Ishikawa (cell line): ENCODE results near the gene ITGB8.

Experiments
- CEBPB ChIP-seq: IDR thresholded peaks from 2 replicates; pipeline ENCODE4 v1.6.1; 2012
- CREB1 ChIP-seq: IDR thresholded peaks from 2 replicates; pipeline ENCODE4 v1.6.1; 2012; ENCODE audit warnings: low read depth
- EGR1 ChIP-seq: IDR thresholded peaks from 2 replicates; pipeline ENCODE4 v1.6.1; 2012
- EP300 ChIP-seq: IDR thresholded peaks from 2 replicates; pipeline ENCODE4 v1.6.1; 2012; ENCODE audit warnings: borderline replicate concordance
- FOXM1 ChIP-seq: IDR thresholded peaks from 2 replicates; pipeline ENCODE4 v1.6.1; 2012; ENCODE audit warnings: low read depth, borderline replicate concordance
- NFIC ChIP-seq: IDR thresholded peaks from 2 replicates; pipeline ENCODE4 v1.6.1; 2012
- RAD21 ChIP-seq: IDR thresholded peaks from 2 replicates; pipeline ENCODE4 v1.6.1; 2012; ENCODE audit warnings: low read depth
- REST ChIP-seq: IDR thresholded peaks from 2 replicates; pipeline ENCODE4 v1.6.1; 2012; ENCODE audit warnings: low read depth, mild to moderate bottlenecking
- TAF1 ChIP-seq: IDR thresholded peaks from 2 replicates; pipeline ENCODE4 v1.6.1; 2012; ENCODE audit warnings: low read depth, mild to moderate bottlenecking
- TCF12 ChIP-seq: IDR thresholded peaks from 2 replicates; pipeline ENCODE4 v1.6.1; 2012; ENCODE audit warnings: low read depth
- TEAD4 ChIP-seq: IDR thresholded peaks from 2 replicates; pipeline ENCODE4 v1.6.1; 2012
- YY1 ChIP-seq: IDR thresholded peaks from 2 replicates; pipeline ENCODE4 v1.6.1; 2012; ENCODE audit warnings: low read depth
- ZBTB7A ChIP-seq: IDR thresholded peaks from 2 replicates; pipeline ENCODE4 v1.6.1; 2012; ENCODE audit warnings: low read depth
- TF ChIP-seq, protein P1 (sequence below): IDR thresholded peaks from 2 replicates; pipeline ENCODE4 v1.6.1; 2012
- TF ChIP-seq, protein P2 (sequence below): IDR thresholded peaks from 2 replicates; pipeline ENCODE4 v1.6.1; 2012

Gene ITGB8

GRCh38 chr7:20417260-20417659, 86.6 kb downstream of the ITGB8 start:
- no peak for TF ChIP-seq CEBPB
- TF ChIP-seq FOXM1 = no peak
- no peak for TF ChIP-seq TAF1
- no peak for TF ChIP-seq EGR1
- no peak for TF ChIP-seq TEAD4
- TF ChIP-seq CREB1 = no peak
- no peak for TF ChIP-seq NFIC
- TF ChIP-seq ZBTB7A = no peak
- TF ChIP-seq, protein P1, sequence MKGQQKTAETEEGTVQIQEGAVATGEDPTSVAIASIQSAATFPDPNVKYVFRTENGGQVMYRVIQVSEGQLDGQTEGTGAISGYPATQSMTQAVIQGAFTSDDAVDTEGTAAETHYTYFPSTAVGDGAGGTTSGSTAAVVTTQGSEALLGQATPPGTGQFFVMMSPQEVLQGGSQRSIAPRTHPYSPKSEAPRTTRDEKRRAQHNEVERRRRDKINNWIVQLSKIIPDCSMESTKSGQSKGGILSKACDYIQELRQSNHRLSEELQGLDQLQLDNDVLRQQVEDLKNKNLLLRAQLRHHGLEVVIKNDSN = no peak
- TF ChIP-seq EP300 = no peak
- no peak for TF ChIP-seq TCF12
- TF ChIP-seq RAD21 = no peak

DNA sequence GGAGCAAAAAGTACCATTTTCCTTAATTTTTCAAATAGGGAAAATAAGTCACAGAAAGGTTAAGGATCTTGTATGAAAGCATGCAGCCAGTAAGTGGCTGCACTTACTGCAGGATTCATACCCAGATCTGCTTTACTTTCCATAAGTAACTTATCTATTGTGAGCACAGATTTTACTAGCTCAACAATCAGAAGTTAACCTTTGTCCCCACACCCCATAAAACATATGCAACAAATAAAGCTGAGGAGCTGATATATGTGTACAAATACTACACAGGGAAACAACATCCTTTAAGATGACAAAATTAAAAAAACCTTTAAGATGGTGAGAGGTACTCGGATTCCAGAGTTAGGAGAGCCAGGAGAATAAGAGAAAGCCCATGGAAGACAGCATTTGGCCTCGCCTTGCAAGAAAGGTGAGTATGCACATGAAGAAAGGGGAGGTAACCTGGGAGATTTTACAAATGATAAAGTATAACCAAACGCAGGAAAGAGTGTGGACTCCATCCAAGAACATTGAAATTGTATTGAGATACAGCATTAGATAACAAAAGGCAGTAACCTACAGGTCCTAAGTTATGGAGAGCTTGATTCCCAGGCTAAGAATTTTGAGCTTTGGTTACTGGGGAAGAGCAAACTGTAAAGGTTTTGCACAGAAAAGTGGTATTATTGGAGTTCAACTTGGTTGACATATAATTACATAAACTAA, 87.1 kb downstream of the ITGB8 start:
- TF ChIP-seq EP300 (no peak), TCF12 (no peak), ZBTB7A (no peak), TAF1 (no peak), TEAD4 (no peak), REST (no peak), RAD21 (no peak), EGR1 (no peak), YY1 (no peak), CREB1 (no peak), CEBPB (no peak), FOXM1 (no peak), NFIC (no peak)
- TF ChIP-seq, protein P1 = no peak
- TF ChIP-seq, protein P2, sequence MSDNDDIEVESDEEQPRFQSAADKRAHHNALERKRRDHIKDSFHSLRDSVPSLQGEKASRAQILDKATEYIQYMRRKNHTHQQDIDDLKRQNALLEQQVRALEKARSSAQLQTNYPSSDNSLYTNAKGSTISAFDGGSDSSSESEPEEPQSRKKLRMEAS = no peak

DNA sequence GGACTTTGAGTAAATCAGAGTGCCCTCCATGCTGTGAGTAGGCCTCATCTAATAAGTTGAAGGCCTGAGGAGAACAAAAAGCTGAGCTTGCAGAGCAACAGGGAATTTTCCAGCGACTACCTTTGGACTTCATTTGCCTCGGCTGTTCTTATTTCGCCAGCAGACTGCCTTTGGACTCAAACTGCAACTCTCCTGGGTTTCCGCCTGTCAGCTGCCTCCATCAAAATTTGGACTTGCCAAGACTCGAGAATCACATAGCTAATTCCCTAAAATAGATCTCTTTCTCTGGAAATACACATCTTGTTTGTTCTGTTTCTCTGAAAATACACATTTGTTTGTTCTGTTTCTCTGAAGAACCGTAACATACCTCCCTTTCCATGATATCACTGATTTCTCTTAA, 93.8 kb downstream of the ITGB8 start:
- no peak for TF ChIP-seq REST
- TF ChIP-seq NFIC = no peak
- TF ChIP-seq TEAD4 = no peak
- TF ChIP-seq RAD21 = no peak
- TF ChIP-seq YY1 = no peak
- no peak for TF ChIP-seq EP300
- TF ChIP-seq CREB1 = no peak

- no peak for TF ChIP-seq YY1
- TF ChIP-seq RAD21 = no peak
- TF ChIP-seq TEAD4 = no peak
- TF ChIP-seq REST = no peak
- no peak for TF ChIP-seq CEBPB
- no peak for TF ChIP-seq CREB1
- TF ChIP-seq EP300 = no peak
- no peak for TF ChIP-seq TCF12
These were observed 100.0 kb downstream of the ITGB8 start for GRCh38 chr7:20430664-20431063.

DNA sequence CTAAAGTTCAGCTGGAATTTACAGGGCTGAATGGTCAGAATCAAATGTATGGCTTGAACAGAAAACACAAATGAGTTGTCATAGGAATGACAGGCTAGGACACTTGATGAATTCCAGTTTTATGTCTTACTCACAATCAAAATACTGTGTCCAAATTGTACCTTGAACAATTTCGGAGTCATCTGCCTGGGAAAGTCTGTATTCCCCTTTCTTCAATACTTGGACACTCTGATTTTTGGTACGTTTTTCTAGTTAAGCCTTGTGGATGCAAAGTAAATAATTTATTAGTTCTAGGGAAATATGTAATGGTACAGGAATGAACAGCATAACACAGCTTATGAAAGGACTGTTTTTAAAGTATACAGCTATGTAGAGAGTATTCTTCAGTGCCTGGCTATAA, 100.4 kb downstream of the ITGB8 start:
- no peak for TF ChIP-seq NFIC
- TF ChIP-seq REST = no peak
- TF ChIP-seq RAD21 = no peak
- TF ChIP-seq EP300 = no peak
- no peak for TF ChIP-seq TAF1
- TF ChIP-seq TCF12 = no peak
- TF ChIP-seq ZBTB7A = no peak
- TF ChIP-seq TEAD4 = no peak
- TF ChIP-seq, protein P2 = no peak
- TF ChIP-seq, protein P1 = no peak
- TF ChIP-seq EGR1 = no peak
- TF ChIP-seq FOXM1 = no peak
- no peak for TF ChIP-seq CREB1
- TF ChIP-seq YY1 = no peak
